HL-60/S4 treated with phorbol 12-myristate 13-acetate at 8.2 ng/mL for 4 days and 3 days (cell line): ENCODE results near the gene ZNF462.

ENCODE experiments used
- in situ Hi-C: fragments of 300-500 bp; cut with MboI; formaldehyde crosslinking; loops from 2 replicates; pipeline ENCODE4 v1.15.0; 2022; ENCODE audit warnings: low sequenced_read_pairs

ZNF462 gene

GRCh38 chr9:106861640-106862109, 1.3 kb upstream of the ZNF462 start:
- in situ Hi-C loops, result no loop called here

- in situ Hi-C loops, result no loop called here
These were observed 701 bp upstream of the ZNF462 start for GRCh38 chr9:106862110-106862820.

- in situ Hi-C loops, result no loop called here
These were observed 1.6 kb downstream of the ZNF462 start for GRCh38 chr9:106864373-106865143.

GRCh38 chr9:106866243-106866642, 3.3 kb downstream of the ZNF462 start:
- in situ Hi-C loops, result no loop called here

- in situ Hi-C loops, result no loop called here
These were observed 4.3 kb downstream of the ZNF462 start for GRCh38 chr9:106867286-106867685.

- in situ Hi-C loops, result no loop called here
These were observed 5.1 kb downstream of the ZNF462 start for GRCh38 chr9:106868087-106868486.

GRCh38 chr9:106868565-106868964, 5.6 kb downstream of the ZNF462 start:
- in situ Hi-C loops, result no loop called here

- in situ Hi-C loops, result no loop called here
These were observed 6.1 kb downstream of the ZNF462 start for GRCh38 chr9:106869028-106869427.

- in situ Hi-C loops, result no loop called here
These were observed 6.5 kb downstream of the ZNF462 start for GRCh38 chr9:106869458-106869857.

- in situ Hi-C loops, result no loop called here
These were observed 9.7 kb downstream of the ZNF462 start for GRCh38 chr9:106872641-106873040.

- in situ Hi-C loops, result no loop called here
These were observed 11.1 kb downstream of the ZNF462 start for GRCh38 chr9:106874031-106874430.

GRCh38 chr9:106874652-106875051, 11.7 kb downstream of the ZNF462 start:
- in situ Hi-C loops, result no loop called here

GRCh38 chr9:106875529-106875928, 12.6 kb downstream of the ZNF462 start:
- in situ Hi-C loops, result no loop called here

GRCh38 chr9:106877345-106877744, 14.4 kb downstream of the ZNF462 start:
- in situ Hi-C loops, result no loop called here

GRCh38 chr9:106878081-106878837, 15.3 kb downstream of the ZNF462 start:
- in situ Hi-C loops, result no loop called here

GRCh38 chr9:106878934-106879333, 16.0 kb downstream of the ZNF462 start:
- in situ Hi-C loops, result no loop called here

- in situ Hi-C loops, result no loop called here
These were observed 16.5 kb downstream of the ZNF462 start for GRCh38 chr9:106879439-106879882.

- in situ Hi-C loops, result no loop called here
These were observed 17.1 kb downstream of the ZNF462 start for GRCh38 chr9:106880081-106880480.

GRCh38 chr9:106880863-106881262, 17.9 kb downstream of the ZNF462 start:
- in situ Hi-C loops, result no loop called here

GRCh38 chr9:106883030-106883429, 20.1 kb downstream of the ZNF462 start:
- in situ Hi-C loops, result no loop called here

- in situ Hi-C loops, result no loop called here
These were observed 20.7 kb downstream of the ZNF462 start for GRCh38 chr9:106883626-106884190.
